SK-N-SH (cell line): Measurements from ENCODE around the gene PGAP3.

Source experiments
- CHD2 ChIP-seq: fragments of 150-350 bp; IDR thresholded peaks from 2 replicates; pipeline ENCODE4 v1.6.1; 2018; ENCODE audit warnings: low read length; ENCODE audit not compliant: partially characterized antibody
- CTCF ChIP-seq: fragments of 200-600 bp; sonication (generic); IDR thresholded peaks from 2 replicates; pipeline ENCODE4 v1.6.1; 2017; ENCODE audit warnings: antibody characterized with exemption, mild to moderate bottlenecking, moderate library complexity
- EP300 ChIP-seq, 2 experiments: IDR thresholded peaks; 2 replicates each; pipeline versions ENCODE4 v1.4.0 to v1.6.1; 2012; ENCODE audit warnings: borderline replicate concordance in 1 of 2, low read depth in 1 of 2, low read length in 1 of 2
- FOSL2 ChIP-seq: IDR thresholded peaks from 2 replicates; pipeline ENCODE4 v1.4.0; 2012; ENCODE audit warnings: low read depth, mild to moderate bottlenecking, moderate library complexity, borderline replicate concordance
- GABPA ChIP-seq: IDR thresholded peaks from 2 replicates; pipeline ENCODE4 v1.4.0; 2012; ENCODE audit warnings: low read depth, mild to moderate bottlenecking
- JUND ChIP-seq: IDR thresholded peaks from 2 replicates; pipeline ENCODE4 v1.4.0; 2012
- MAX ChIP-seq: IDR thresholded peaks from 2 replicates; pipeline ENCODE4 v1.4.0; 2012; ENCODE audit warnings: low read depth
- POLR2AphosphoS5 ChIP-seq: IDR thresholded peaks from 2 replicates; pipeline ENCODE4 v1.6.1; 2012; ENCODE audit warnings: low read depth, low read length
- TAF1 ChIP-seq: IDR thresholded peaks from 2 replicates; pipeline ENCODE4 v1.6.1; 2012; ENCODE audit warnings: low read depth, mild to moderate bottlenecking, low read length, moderate library complexity, borderline replicate concordance
- TCF12 ChIP-seq: IDR thresholded peaks from 2 replicates; pipeline ENCODE4 v1.4.0; 2012

- no peak for TF ChIP-seq POLR2AphosphoS5
- TF ChIP-seq JUND, result no peak
- no peak for TF ChIP-seq TCF12
- TF ChIP-seq CTCF, result no peak
- no peak for TF ChIP-seq GABPA
- no peak for TF ChIP-seq MAX
- no peak for TF ChIP-seq CHD2
- no peak for TF ChIP-seq FOSL2
- TF ChIP-seq EP300 (IDR thresholded peaks at IDR 0.05; ENCODE audit: borderline replicate concordance in 1 of 2, low read depth in 1 of 2, low read length in 1 of 2), result no peak
- no peak for TF ChIP-seq TAF1
Measured at GRCh38 chr17:39688945-39689344, 1.1 kb upstream of the PGAP3 start.
